Measurements from ENCODE around the gene CUX1. TPM values are rescaled to one million over a fixed set of nuclear protein-coding genes. Genes with fewer than 3 reads are reported as not detected.
"Not testable (repeated sequence)": the region's sequence is repeated elsewhere in the genome, so short reads cannot be mapped to it uniquely, and the experiment has no call there.

The CUX1 gene
- total and polyA plus RNA-seq, 2 donors: 59.7 to 63.5 TPM

GRCh38 chr7:101838837-101839483 is 21.5 kb downstream of the CUX1 start:
- no peaks in the 10 kb centered on the region for H3K4me1 ChIP-seq (ENCODE audit: insufficient read depth)
- H3K36me3 ChIP-seq (ENCODE audit: insufficient read depth): no peaks in the 10 kb centered on the region
- WGBS: 50% methylated on average over 17 of the region's 17 CpGs
- DNase-seq (ENCODE audit: extremely low spot score): no peak
- no peak overlapping the region for H3K4me3 ChIP-seq (ENCODE audit: low read depth, low read length)
- no peak overlapping the region for H3K27ac ChIP-seq (ENCODE audit: low read depth)

- WGBS: 79% methylated on average over 3 of the region's 3 CpGs
- H3K4me1 ChIP-seq (ENCODE audit: insufficient read depth): no peaks in the 10 kb centered on the region
- no peak for DNase-seq (ENCODE audit: extremely low spot score)
- no peaks in the 10 kb centered on the region for H3K36me3 ChIP-seq (ENCODE audit: insufficient read depth)
- H3K27ac ChIP-seq (ENCODE audit: low read depth): no peak overlapping the region
- no peak overlapping the region for H3K4me3 ChIP-seq (ENCODE audit: low read depth, low read length)
Observed at GRCh38 chr7:101841328-101841727, 23.9 kb downstream of the CUX1 start.

- no peak for DNase-seq (ENCODE audit: extremely low spot score)
- Histone ChIP-seq H3K36me3 (ENCODE audit: insufficient read depth) (no peaks in the 10 kb centered on the region), H3K27ac (ENCODE audit: low read depth) (no peak overlapping the region), H3K4me1 (ENCODE audit: insufficient read depth) (no peaks in the 10 kb centered on the region), H3K4me3 (ENCODE audit: low read depth, low read length) (no peak overlapping the region)
- 73% methylated on average over 13 of the region's 13 CpGs for WGBS
Observed at GRCh38 chr7:101843293-101844271, 26.2 kb downstream of the CUX1 start.

- DNase-seq (ENCODE audit: extremely low spot score): no peak
- H3K4me3 ChIP-seq (ENCODE audit: low read depth, low read length): no peak overlapping the region
- H3K27ac ChIP-seq (ENCODE audit: low read depth): no peak overlapping the region
- H3K4me1 ChIP-seq (ENCODE audit: insufficient read depth): no peaks in the 10 kb centered on the region
- 82% methylated on average over 2 of the region's 2 CpGs for WGBS
- H3K36me3 ChIP-seq (ENCODE audit: insufficient read depth): no peaks in the 10 kb centered on the region
Observed at GRCh38 chr7:101845974-101846373, 28.5 kb downstream of the CUX1 start.

- DNase-seq (ENCODE audit: extremely low spot score): no peak
- WGBS: 98% methylated on average over 11 of the region's 11 CpGs
Observed at GRCh38 chr7:101846800-101847538, 29.5 kb downstream of the CUX1 start.

GRCh38 chr7:101848208-101848951 is 31.0 kb downstream of the CUX1 start:
- H3K4me1 ChIP-seq (ENCODE audit: insufficient read depth): no peaks in the 10 kb centered on the region
- no peak for DNase-seq (ENCODE audit: extremely low spot score)

More at GRCh38 chr7:101846800-101847538, 29.5 kb downstream of the CUX1 start:
- Histone ChIP-seq H3K4me3 (ENCODE audit: low read depth, low read length) (no peak overlapping the region), H3K27ac (ENCODE audit: low read depth) (no peak overlapping the region), H3K4me1 (ENCODE audit: insufficient read depth) (no peaks in the 10 kb centered on the region), H3K36me3 (ENCODE audit: insufficient read depth) (no peaks in the 10 kb centered on the region)

GRCh38 chr7:101849314-101849713 is 31.9 kb downstream of the CUX1 start:
- not testable (repeated sequence) for H3K4me1 ChIP-seq (ENCODE audit: insufficient read depth); H3K27ac ChIP-seq (ENCODE audit: low read depth); DNase-seq (ENCODE audit: extremely low spot score); H3K4me3 ChIP-seq (ENCODE audit: low read depth, low read length); H3K36me3 ChIP-seq (ENCODE audit: insufficient read depth)
- 100% methylated on average over 2 of the region's 2 CpGs for WGBS

More at GRCh38 chr7:101848208-101848951, 31.0 kb downstream of the CUX1 start:
- 92% methylated on average over 8 of the region's 8 CpGs for WGBS
- no peak overlapping the region for H3K27ac ChIP-seq (ENCODE audit: low read depth)
- no peak overlapping the region for H3K4me3 ChIP-seq (ENCODE audit: low read depth, low read length)
- H3K36me3 ChIP-seq (ENCODE audit: insufficient read depth): no peaks in the 10 kb centered on the region

- not testable (repeated sequence) for H3K36me3 ChIP-seq (ENCODE audit: insufficient read depth); H3K4me1 ChIP-seq (ENCODE audit: insufficient read depth); H3K27ac ChIP-seq (ENCODE audit: low read depth); DNase-seq (ENCODE audit: extremely low spot score); H3K4me3 ChIP-seq (ENCODE audit: low read depth, low read length)
- WGBS: 94% methylated on average over 5 of the region's 5 CpGs
Observed at GRCh38 chr7:101852364-101852763, 34.9 kb downstream of the CUX1 start.

GRCh38 chr7:101853684-101854083 is 36.3 kb downstream of the CUX1 start:
- WGBS: 97% methylated on average over 7 of the region's 7 CpGs
- H3K36me3 ChIP-seq (ENCODE audit: insufficient read depth): no peaks in the 10 kb centered on the region
- H3K4me3 ChIP-seq (ENCODE audit: low read depth, low read length): no peak overlapping the region
- no peak overlapping the region for H3K27ac ChIP-seq (ENCODE audit: low read depth)
- no peaks in the 10 kb centered on the region for H3K4me1 ChIP-seq (ENCODE audit: insufficient read depth)
- DNase-seq (ENCODE audit: extremely low spot score): no peak

GRCh38 chr7:101854084-101854865 is 36.8 kb downstream of the CUX1 start:
- no peak overlapping the region for H3K4me3 ChIP-seq (ENCODE audit: low read depth, low read length)
- no peaks in the 10 kb centered on the region for H3K4me1 ChIP-seq (ENCODE audit: insufficient read depth)
- H3K27ac ChIP-seq (ENCODE audit: low read depth): no peak overlapping the region
- DNase-seq (ENCODE audit: extremely low spot score): no peak
- WGBS: 94% methylated on average over 10 of the region's 10 CpGs
- no peaks in the 10 kb centered on the region for H3K36me3 ChIP-seq (ENCODE audit: insufficient read depth)

- Histone ChIP-seq H3K4me1 (ENCODE audit: insufficient read depth) (no peaks in the 10 kb centered on the region), H3K4me3 (ENCODE audit: low read depth, low read length) (peak overlapping the region; percentile 13)
- WGBS: 7% methylated on average over 33 of the region's 33 CpGs
Observed at GRCh38 chr7:101856473-101857357, 39.3 kb downstream of the CUX1 start.

More at GRCh38 chr7:101856473-101857357, 39.3 kb downstream of the CUX1 start:
- Histone ChIP-seq H3K27ac (ENCODE audit: low read depth) (peak overlapping the region; percentile 77), H3K36me3 (ENCODE audit: insufficient read depth) (no peaks in the 10 kb centered on the region)
- DNase-seq (ENCODE audit: extremely low spot score): peak; percentile 42

Data from urinary bladder (tissue), 4 donors.